Left colon (tissue), 2 donors: ENCODE data around the gene CTU2. TPM values are rescaled to one million over a fixed set of nuclear protein-coding genes. Genes with fewer than 3 reads are reported as not detected.
"Not testable (repeated sequence)": the region's sequence is repeated elsewhere in the genome, so short reads cannot be mapped to it uniquely, and the experiment has no call there.

ENCODE experiments used
- ATAC-seq: fragments of 200-7000 bp; cut with Tn5 transposase; one replicate; pipeline ENCODE4 v1.9.1; 2020; ENCODE audit warnings: mild to moderate bottlenecking, moderate library complexity
- DNase-seq, 2 donors: peaks; one replicate each; pipeline ENCODE4 v3.0.0-alpha.2; 2020
- intact Hi-C, 2 donors: fragments of 100-400 bp; cut with DNase I in 1 of 2; cut with micrococcal nuclease in 1 of 2; formaldehyde crosslinking; loops; one replicate each; pipeline versions ENCODE4 v1.11.2 to v1.14.0; 2022; cut with DNase I, micrococcal nuclease
- long read RNA-seq: library from polyadenylated mRNA; unstranded; transcript quantifications from one replicate; pipeline ENCODE4 v2.0.0, GENCODE V29; 2021
- total RNA-seq, 2 donors: library from RNA; stranded (reverse); fragmentation: NEBNext Ultra II Directional; extraction: Animal tissue kit (Norgen Biotek cat#: 25700); gene quantifications; one replicate each; pipeline ENCODE4 v1.2.1, GENCODE V29; 2021
- donor health status: DM: no; HTN: no; CAD: no.
- donor health status: DM: yes; HTN: yes; CAD: no.

Gene CTU2
- 10 to 100 TPM in 1 of 2 donors, 1 to 10 TPM in 1; 9.8 to 15.0 TPM for total RNA-seq
- long read RNA-seq, transcript CTU2-202 (15 exons, 1,751 nt), result major isoform, 7 of 14 reads
- long read RNA-seq, partial matches to known transcripts, result 4 of 14 reads
- long read RNA-seq, other reads (novel, unspliced or antisense), result 1 of 14 reads

GRCh38 chr16:88706229-88706964 is at the start of gene CTU2, which contains the start of gene RNF166:
CTU2 (plus strand) TSS chr16:88706503; CDS start chr16:88706531, 28 bp downstream.
RNF166 (minus strand) TSS chr16:88706408; CDS start chr16:88706325, 83 bp downstream.
- ATAC-seq, result peak; percentile 91
- DNase-seq, result peak; percentile 86 to 94
- intact Hi-C loops, result no loop called here

- intact Hi-C loops, result no loop called here
These were observed 48.9 kb upstream of the CTU2 start for GRCh38 chr16:88657371-88657770.

GRCh38 chr16:88658714-88659113 is 47.6 kb upstream of the CTU2 start:
- ATAC-seq (no peak), DNase-seq (no peak)
- intact Hi-C loops, result no loop called here

More at GRCh38 chr16:88657371-88657770, 48.9 kb upstream of the CTU2 start:
- DNase-seq (no peak), ATAC-seq (no peak)

GRCh38 chr16:88659160-88659559 is 47.1 kb upstream of the CTU2 start:
- DNase-seq, result no peak
- no peak for ATAC-seq
- intact Hi-C loops, result no loop called here

GRCh38 chr16:88661468-88661867 is 44.8 kb upstream of the CTU2 start:
- ATAC-seq (no peak), DNase-seq (no peak)
- intact Hi-C loops, result no loop called here

- intact Hi-C loops, result no loop called here
- DNase-seq (peak in 1 of 2 donors; percentile 62), ATAC-seq (peak; percentile 17)
These were observed 44.0 kb upstream of the CTU2 start for GRCh38 chr16:88662222-88662842.

- DNase-seq (peak; percentile 96 to 97), ATAC-seq (peak; percentile 93)
- intact Hi-C loops, result no loop called here
These were observed 43.3 kb upstream of the CTU2 start, which contains the start of gene MVD for GRCh38 chr16:88662843-88663606. MVD (minus strand) TSS chr16:88663091; CDS start chr16:88663080, 11 bp downstream.

- no peak for DNase-seq
- ATAC-seq, result no peak
- intact Hi-C loops, result no loop called here
These were observed 41.2 kb upstream of the CTU2 start for GRCh38 chr16:88665148-88665547.

GRCh38 chr16:88665570-88665969 is 40.7 kb upstream of the CTU2 start:
- intact Hi-C loops, result no loop called here
- DNase-seq (no peak), ATAC-seq (no peak)

GRCh38 chr16:88667461-88667860 is 38.8 kb upstream of the CTU2 start:
- no peak for DNase-seq
- intact Hi-C loops, result no loop called here
- ATAC-seq, result no peak

- ATAC-seq, DNase-seq, intact Hi-C loops: not testable (repeated sequence)
These were observed 36.8 kb upstream of the CTU2 start for GRCh38 chr16:88669493-88669892.

- DNase-seq (no peak), ATAC-seq (no peak)
- intact Hi-C loops, result no loop called here
These were observed 36.3 kb upstream of the CTU2 start for GRCh38 chr16:88669980-88670379.

GRCh38 chr16:88671806-88672205 is 34.5 kb upstream of the CTU2 start:
- DNase-seq (no peak), ATAC-seq (no peak)
- intact Hi-C loops, result no loop called here

- DNase-seq, result no peak
- ATAC-seq, result peak; percentile 66
- intact Hi-C loops, result no loop called here
These were observed 33.5 kb upstream of the CTU2 start for GRCh38 chr16:88672776-88673175.

GRCh38 chr16:88673716-88674379 is 32.5 kb upstream of the CTU2 start:
- no peak for DNase-seq
- intact Hi-C loops, result no loop called here
- ATAC-seq, result no peak

- intact Hi-C loops, result no loop called here
- DNase-seq (no peak), ATAC-seq (no peak)
These were observed 29.6 kb upstream of the CTU2 start for GRCh38 chr16:88676502-88677242.

GRCh38 chr16:88677721-88678120 is 28.6 kb upstream of the CTU2 start:
- DNase-seq (no peak), ATAC-seq (no peak)
- intact Hi-C loops, result no loop called here
